NCI-H748 (cell line): ENCODE results near the gene IGSF1.

Experiments used
- DNase-seq: peaks from one replicate; lab custom pipeline; 2025; ENCODE audit not compliant: unreplicated experiment; lab: John Stamatoyannopoulos, UW

The IGSF1 gene

GRCh38 chrX:131288738-131289511 lies at the start of gene IGSF1:
IGSF1 (minus strand) TSS chrX:131289306; CDS start chrX:131286674, 2,632 bp downstream.
- DNase-seq = no peak

- DNase-seq = no peak
Measured at GRCh38 chrX:131332331-131332730, 43.2 kb upstream of the IGSF1 start.

GRCh38 chrX:131331152-131331551 lies 42.0 kb upstream of the IGSF1 start:
- DNase-seq = peak; percentile 28

- no peak for DNase-seq
Measured at GRCh38 chrX:131330735-131331134, 41.6 kb upstream of the IGSF1 start.

- DNase-seq = no peak
Measured at GRCh38 chrX:131322651-131323050, 33.5 kb upstream of the IGSF1 start.

GRCh38 chrX:131317326-131317725 lies 28.2 kb upstream of the IGSF1 start:
- no peak for DNase-seq

GRCh38 chrX:131316260-131316659 lies 27.2 kb upstream of the IGSF1 start:
- DNase-seq = no peak

GRCh38 chrX:131308980-131309379 lies 19.9 kb upstream of the IGSF1 start:
- DNase-seq = no peak

- DNase-seq = no peak
Measured at GRCh38 chrX:131306601-131307000, 17.5 kb upstream of the IGSF1 start.

- DNase-seq = no peak
Measured at GRCh38 chrX:131305926-131306325, 16.8 kb upstream of the IGSF1 start.

- DNase-seq = no peak
Measured at GRCh38 chrX:131302701-131303100, 13.6 kb upstream of the IGSF1 start.

GRCh38 chrX:131301155-131301554 lies 12.0 kb upstream of the IGSF1 start:
- DNase-seq = no peak

- DNase-seq = no peak
Measured at GRCh38 chrX:131298846-131299245, 9.7 kb upstream of the IGSF1 start.

GRCh38 chrX:131298036-131298435 lies 8.9 kb upstream of the IGSF1 start:
- DNase-seq = no peak

- no peak for DNase-seq
Measured at GRCh38 chrX:131289527-131289926, 421 bp upstream of the IGSF1 start.

- DNase-seq = no peak
Measured at GRCh38 chrX:131288188-131288587, 918 bp downstream of the IGSF1 start.

- no peak for DNase-seq
Measured at GRCh38 chrX:131287560-131288179, 1.4 kb downstream of the IGSF1 start.

GRCh38 chrX:131279617-131280016 lies 9.5 kb downstream of the IGSF1 start:
- DNase-seq = peak; percentile 79

- no peak for DNase-seq
Measured at GRCh38 chrX:131279197-131279596, 9.9 kb downstream of the IGSF1 start.

- peak; percentile 67 for DNase-seq
Measured at GRCh38 chrX:131277543-131278136, 11.5 kb downstream of the IGSF1 start.

- DNase-seq = no peak
Measured at GRCh38 chrX:131273011-131273410, 16.1 kb downstream of the IGSF1 start.

GRCh38 chrX:131271826-131272225 lies 17.3 kb downstream of the IGSF1 start:
- no peak for DNase-seq
